ENCODE data around the gene DOCK1.

Gene DOCK1

GRCh38 chr10:127500127-127500526, 594.9 kb downstream of the DOCK1 start:
- no peak overlapping the region for H3K4me3 ChIP-seq (ENCODE audit: low read depth, low read length)
- no peak for DNase-seq (ENCODE audit: low read depth)
- TF ChIP-seq, protein P1, sequence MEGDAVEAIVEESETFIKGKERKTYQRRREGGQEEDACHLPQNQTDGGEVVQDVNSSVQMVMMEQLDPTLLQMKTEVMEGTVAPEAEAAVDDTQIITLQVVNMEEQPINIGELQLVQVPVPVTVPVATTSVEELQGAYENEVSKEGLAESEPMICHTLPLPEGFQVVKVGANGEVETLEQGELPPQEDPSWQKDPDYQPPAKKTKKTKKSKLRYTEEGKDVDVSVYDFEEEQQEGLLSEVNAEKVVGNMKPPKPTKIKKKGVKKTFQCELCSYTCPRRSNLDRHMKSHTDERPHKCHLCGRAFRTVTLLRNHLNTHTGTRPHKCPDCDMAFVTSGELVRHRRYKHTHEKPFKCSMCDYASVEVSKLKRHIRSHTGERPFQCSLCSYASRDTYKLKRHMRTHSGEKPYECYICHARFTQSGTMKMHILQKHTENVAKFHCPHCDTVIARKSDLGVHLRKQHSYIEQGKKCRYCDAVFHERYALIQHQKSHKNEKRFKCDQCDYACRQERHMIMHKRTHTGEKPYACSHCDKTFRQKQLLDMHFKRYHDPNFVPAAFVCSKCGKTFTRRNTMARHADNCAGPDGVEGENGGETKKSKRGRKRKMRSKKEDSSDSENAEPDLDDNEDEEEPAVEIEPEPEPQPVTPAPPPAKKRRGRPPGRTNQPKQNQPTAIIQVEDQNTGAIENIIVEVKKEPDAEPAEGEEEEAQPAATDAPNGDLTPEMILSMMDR (IDR thresholded peaks at IDR 0.05; ENCODE audit: low read depth, low read length, missing control alignments), result no peak
